IgD-negative memory B cell (primary cell): Measurements from ENCODE around the gene STRIP2. TPM values are rescaled to one million over a fixed set of nuclear protein-coding genes. Genes with fewer than 3 reads are reported as not detected.
A peak's percentile ranks its signal among the peaks of the same experiment; 100 is the strongest.

Experiments
- H3K27ac Mint-ChIP-seq, 3 donors: one replicate each; pipeline ENCODE4 v1.8.0; 2020 to 2022; ENCODE audit warnings: mild to moderate bottlenecking in 3 of 3, mixed read lengths in 3 of 3, moderate library complexity in 1 of 3
- H3K27me3 Mint-ChIP-seq: one replicate; pipeline ENCODE4 v1.8.0; 2021; ENCODE audit warnings: mixed read lengths
- H3K36me3 Mint-ChIP-seq: one replicate; pipeline ENCODE4 v1.8.0; 2020; ENCODE audit warnings: mild to moderate bottlenecking, mixed read lengths
- H3K4me1 Mint-ChIP-seq, 3 donors: one replicate each; pipeline ENCODE4 v1.8.0; 2020 to 2022; ENCODE audit warnings: mixed read lengths in 3 of 3, mild to moderate bottlenecking in 1 of 3
- H3K4me3 Mint-ChIP-seq, 4 donors: one replicate each; pipeline ENCODE4 v1.8.0; 2020 to 2022; ENCODE audit warnings: mild to moderate bottlenecking in 4 of 4, mixed read lengths in 4 of 4, moderate library complexity in 3 of 4
- H3K9me3 Mint-ChIP-seq, 3 donors: one replicate each; pipeline ENCODE4 v1.8.0; 2020 to 2021; ENCODE audit warnings: mixed read lengths in 3 of 3, mild to moderate bottlenecking in 1 of 3
- polyA plus RNA-seq: library from polyadenylated mRNA; unstranded; fragments of 300-500 nt; fragmentation: Illumina TruSeq; gene quantifications from one replicate; pipeline ENCODE4 v1.2.3, GENCODE V29; 2021

The STRIP2 gene
- polyA plus RNA-seq, result 0.08 TPM

GRCh38 chr7:129433847-129434674, at the start of gene STRIP2:
Gene STRIP2, plus strand, starts transcription at chr7:129434432. Its CDS starts 41 bp downstream, at chr7:129434473.
- no peaks in the 10 kb centered on the region for H3K9me3 Mint-ChIP-seq
- H3K27ac Mint-ChIP-seq, result peak within 1 kb of the TSS; percentile 61 to 89 (median 72)
- H3K4me1 Mint-ChIP-seq, result peaks cover 0 to 11% (median 4%) of the 10 kb centered on the region in 3 donors
- peaks cover 16% of the 10 kb centered on the region for H3K27me3 Mint-ChIP-seq
- peak within 1 kb of the TSS; percentile 90 to 99 (median 97) for H3K4me3 Mint-ChIP-seq
- no peaks in the 10 kb centered on the region for H3K36me3 Mint-ChIP-seq

- no peaks in the 10 kb centered on the region for H3K9me3 Mint-ChIP-seq
- H3K36me3 Mint-ChIP-seq, result peaks cover 7% of the 10 kb centered on the region
- H3K27ac Mint-ChIP-seq, result no peak overlapping the region
- no peaks in the 10 kb centered on the region for H3K27me3 Mint-ChIP-seq
- peaks cover 0 to 2% (median 1%) of the 10 kb centered on the region in 3 donors for H3K4me1 Mint-ChIP-seq
- H3K4me3 Mint-ChIP-seq, result no peak overlapping the region
Measured at GRCh38 chr7:129385116-129385515, 49.1 kb upstream of the STRIP2 start.

- Mint-ChIP-seq H3K27me3 (no peaks in the 10 kb centered on the region), H3K4me1 (peaks cover 0 to 2% (median 1%) of the 10 kb centered on the region in 3 donors), H3K9me3 (no peaks in the 10 kb centered on the region), H3K27ac (no peak overlapping the region), H3K36me3 (peaks cover 7% of the 10 kb centered on the region), H3K4me3 (no peak overlapping the region)
Measured at GRCh38 chr7:129385598-129385997, 48.6 kb upstream of the STRIP2 start.

- Mint-ChIP-seq H3K4me1 (peaks cover 0 to 2% (median 1%) of the 10 kb centered on the region in 3 donors), H3K36me3 (peaks cover 7% of the 10 kb centered on the region), H3K27ac (no peak overlapping the region), H3K4me3 (no peak overlapping the region), H3K27me3 (no peaks in the 10 kb centered on the region), H3K9me3 (no peaks in the 10 kb centered on the region)
Measured at GRCh38 chr7:129386506-129386905, 47.7 kb upstream of the STRIP2 start.

GRCh38 chr7:129387537-129387936, 46.7 kb upstream of the STRIP2 start:
- Mint-ChIP-seq H3K4me1 (peaks cover 0 to 2% (median 1%) of the 10 kb centered on the region in 3 donors), H3K36me3 (peaks cover 7% of the 10 kb centered on the region), H3K4me3 (no peak overlapping the region), H3K27me3 (no peaks in the 10 kb centered on the region), H3K9me3 (no peaks in the 10 kb centered on the region), H3K27ac (no peak overlapping the region)

- H3K36me3 Mint-ChIP-seq, result peaks cover 5% of the 10 kb centered on the region
- H3K9me3 Mint-ChIP-seq, result no peaks in the 10 kb centered on the region
- H3K27ac Mint-ChIP-seq, result no peak overlapping the region
- H3K4me3 Mint-ChIP-seq, result no peak overlapping the region
- H3K27me3 Mint-ChIP-seq, result no peaks in the 10 kb centered on the region
- H3K4me1 Mint-ChIP-seq, result no peaks in the 10 kb centered on the region
Measured at GRCh38 chr7:129388333-129389098, 45.7 kb upstream of the STRIP2 start.

- no peaks in the 10 kb centered on the region for H3K9me3 Mint-ChIP-seq
- no peak overlapping the region for H3K4me3 Mint-ChIP-seq
- no peaks in the 10 kb centered on the region for H3K4me1 Mint-ChIP-seq
- H3K27ac Mint-ChIP-seq, result no peak overlapping the region
- peaks cover 5% of the 10 kb centered on the region for H3K36me3 Mint-ChIP-seq
- no peaks in the 10 kb centered on the region for H3K27me3 Mint-ChIP-seq
Measured at GRCh38 chr7:129389829-129390228, 44.4 kb upstream of the STRIP2 start.

GRCh38 chr7:129390314-129390713, 43.9 kb upstream of the STRIP2 start:
- no peaks in the 10 kb centered on the region for H3K4me1 Mint-ChIP-seq
- H3K27me3 Mint-ChIP-seq, result no peaks in the 10 kb centered on the region
- no peaks in the 10 kb centered on the region for H3K9me3 Mint-ChIP-seq
- peaks cover 5% of the 10 kb centered on the region for H3K36me3 Mint-ChIP-seq
- H3K27ac Mint-ChIP-seq, result no peak overlapping the region
- H3K4me3 Mint-ChIP-seq, result no peak overlapping the region

- Mint-ChIP-seq H3K4me1 (no peaks in the 10 kb centered on the region), H3K9me3 (no peaks in the 10 kb centered on the region), H3K27ac (no peak overlapping the region), H3K27me3 (no peaks in the 10 kb centered on the region), H3K4me3 (no peak overlapping the region), H3K36me3 (peaks cover 3% of the 10 kb centered on the region)
Measured at GRCh38 chr7:129391546-129392171, 42.6 kb upstream of the STRIP2 start.

- Mint-ChIP-seq H3K27ac (no peak overlapping the region), H3K4me3 (no peak overlapping the region), H3K4me1 (no peaks in the 10 kb centered on the region), H3K27me3 (no peaks in the 10 kb centered on the region), H3K36me3 (no peaks in the 10 kb centered on the region), H3K9me3 (no peaks in the 10 kb centered on the region)
Measured at GRCh38 chr7:129393255-129393654, 41.0 kb upstream of the STRIP2 start.

- H3K4me3 Mint-ChIP-seq, result no peak overlapping the region
- H3K4me1 Mint-ChIP-seq, result no peaks in the 10 kb centered on the region
- H3K36me3 Mint-ChIP-seq, result no peaks in the 10 kb centered on the region
- H3K27me3 Mint-ChIP-seq, result no peaks in the 10 kb centered on the region
- no peak overlapping the region for H3K27ac Mint-ChIP-seq
- H3K9me3 Mint-ChIP-seq, result no peaks in the 10 kb centered on the region
Measured at GRCh38 chr7:129394101-129394500, 40.1 kb upstream of the STRIP2 start.

- H3K36me3 Mint-ChIP-seq, result peaks cover 5% of the 10 kb centered on the region
- H3K27ac Mint-ChIP-seq, result peak overlapping the region in 1 of 3 donors; percentile 23
- no peaks in the 10 kb centered on the region for H3K27me3 Mint-ChIP-seq
- H3K4me1 Mint-ChIP-seq, result no peaks in the 10 kb centered on the region
- H3K4me3 Mint-ChIP-seq, result no peak overlapping the region
- H3K9me3 Mint-ChIP-seq, result no peaks in the 10 kb centered on the region
Measured at GRCh38 chr7:129394982-129395914, 39.0 kb upstream of the STRIP2 start.

- no peaks in the 10 kb centered on the region for H3K9me3 Mint-ChIP-seq
- no peak overlapping the region for H3K4me3 Mint-ChIP-seq
- peaks cover 14% of the 10 kb centered on the region for H3K36me3 Mint-ChIP-seq
- no peaks in the 10 kb centered on the region for H3K27me3 Mint-ChIP-seq
- H3K4me1 Mint-ChIP-seq, result no peaks in the 10 kb centered on the region
- no peak overlapping the region for H3K27ac Mint-ChIP-seq
Measured at GRCh38 chr7:129401228-129401966, 32.8 kb upstream of the STRIP2 start.
